Ectodermal cell (in vitro differentiated cells): ENCODE results near the gene MUC16.

Experiments used
- H3K27ac ChIP-seq: 2 replicates; pipeline ENCODE4 v1.7.0; 2013; ENCODE audit warnings: mild to moderate bottlenecking, low read depth, low read length; ENCODE audit not compliant: insufficient read depth, poor library complexity, severe bottlenecking
- H3K27me3 ChIP-seq: 2 replicates; pipeline ENCODE4 v1.7.0; 2013; ENCODE audit warnings: mild to moderate bottlenecking, low read length; ENCODE audit not compliant: insufficient read depth, control insufficient read depth, poor library complexity, severe bottlenecking
- H3K36me3 ChIP-seq: one replicate; pipeline ENCODE4 v1.7.0; 2013; ENCODE audit warnings: low read length; ENCODE audit not compliant: control insufficient read depth, insufficient read depth
- H3K4me1 ChIP-seq: one replicate; pipeline ENCODE4 v1.7.0; 2013; ENCODE audit warnings: low read length; ENCODE audit not compliant: control insufficient read depth, insufficient read depth
- H3K4me3 ChIP-seq: 2 replicates; pipeline ENCODE4 v1.7.0; 2013; ENCODE audit warnings: low read depth, low read length, control low read depth; ENCODE audit not compliant: insufficient read depth
- H3K9me3 ChIP-seq: 2 replicates; pipeline ENCODE4 v1.7.0; 2013; ENCODE audit warnings: mild to moderate bottlenecking, low read length, moderate library complexity; ENCODE audit not compliant: control insufficient read depth
- WGBS, 2 experiments: methylation state at CpG; one replicate each; pipeline ENCODE4 v1.1.7; 2013; ENCODE audit warnings: missing lambda C conversion rate in 2 of 2; 5-methylcytosine and 5-hydroxymethylcytosine counted together

The MUC16 gene

DNA sequence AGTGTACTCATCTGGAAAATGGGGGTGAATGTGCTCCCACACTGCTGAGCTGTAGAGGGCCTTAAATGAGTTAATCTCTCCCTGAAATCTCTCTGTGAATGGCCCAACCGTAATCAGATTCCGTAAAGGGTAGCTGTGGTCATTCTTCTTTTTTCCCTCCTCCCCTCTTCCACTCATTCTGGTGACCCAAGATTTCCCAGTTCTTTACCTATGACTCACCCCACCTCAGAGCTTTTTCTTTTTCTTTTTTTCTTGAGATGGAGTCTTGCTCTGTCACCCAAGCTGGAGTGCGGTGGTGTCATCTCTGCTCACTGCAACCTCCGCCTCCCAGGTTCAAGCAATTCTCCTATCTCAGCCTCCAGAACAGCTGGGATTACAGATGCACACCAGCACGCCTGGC lies 33.3 kb upstream of the MUC16 start:
- 91% methylated on average over 5 of the region's 5 CpGs for WGBS, 2 experiments
- H3K9me3 ChIP-seq, result no peaks in the 10 kb centered on the region
- no peak overlapping the region for H3K27ac ChIP-seq
- H3K27me3 ChIP-seq, result no peaks in the 10 kb centered on the region
- no peak overlapping the region for H3K4me3 ChIP-seq
- H3K36me3 ChIP-seq, result no peaks in the 10 kb centered on the region
- H3K4me1 ChIP-seq, result no peaks in the 10 kb centered on the region

DNA sequence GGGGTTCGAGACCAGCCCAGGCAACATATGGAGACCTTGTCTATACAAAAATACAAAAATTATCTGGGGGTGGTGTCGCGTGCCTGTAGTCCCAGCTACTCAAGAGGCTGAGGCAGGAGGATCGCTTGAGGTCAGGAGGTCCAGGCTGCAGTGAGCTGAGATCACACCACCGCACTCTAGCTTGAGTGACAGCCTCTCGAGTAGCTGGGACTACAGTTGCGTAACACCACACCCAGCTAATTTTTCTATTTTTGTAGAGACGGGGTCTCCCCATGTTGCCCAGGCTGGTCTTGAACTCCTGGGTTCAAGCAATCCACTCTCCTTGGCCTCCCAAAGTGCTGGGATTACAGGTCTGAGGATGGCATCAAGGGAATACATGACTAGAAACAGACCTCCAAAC lies 30.8 kb upstream of the MUC16 start:
- H3K36me3 ChIP-seq, result no peaks in the 10 kb centered on the region
- no peaks in the 10 kb centered on the region for H3K4me1 ChIP-seq
- no peak overlapping the region for H3K27ac ChIP-seq
- no peaks in the 10 kb centered on the region for H3K9me3 ChIP-seq
- H3K4me3 ChIP-seq, result no peak overlapping the region
- 92% methylated on average over 8 of the region's 8 CpGs for WGBS, 2 experiments
- no peaks in the 10 kb centered on the region for H3K27me3 ChIP-seq

DNA sequence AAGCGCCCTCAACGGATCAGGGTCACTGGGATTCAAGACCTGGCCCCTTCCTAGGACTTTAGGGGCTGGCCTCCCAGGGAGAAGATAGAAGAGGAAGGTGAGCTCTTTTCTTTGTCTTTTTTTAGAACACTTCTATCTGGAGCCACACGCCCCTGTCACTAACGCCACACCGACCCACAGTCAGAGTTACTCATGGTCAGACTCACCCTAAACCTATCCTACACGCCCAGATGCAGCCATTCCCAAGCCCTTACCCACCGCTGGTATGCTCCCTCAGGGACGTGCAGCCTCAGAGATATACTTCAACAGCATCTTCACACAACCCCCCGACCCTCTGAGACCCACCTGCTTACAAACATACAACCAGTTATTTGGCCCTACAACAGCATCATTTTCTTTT lies 29.9 kb upstream of the MUC16 start:
- H3K9me3 ChIP-seq, result no peaks in the 10 kb centered on the region
- no peaks in the 10 kb centered on the region for H3K36me3 ChIP-seq
- no peak overlapping the region for H3K4me3 ChIP-seq
- WGBS, 2 experiments, result 79 to 84% methylated on average over 9 of the region's 9 CpGs
- H3K4me1 ChIP-seq, result no peaks in the 10 kb centered on the region
- H3K27me3 ChIP-seq, result no peaks in the 10 kb centered on the region
- no peak overlapping the region for H3K27ac ChIP-seq

DNA sequence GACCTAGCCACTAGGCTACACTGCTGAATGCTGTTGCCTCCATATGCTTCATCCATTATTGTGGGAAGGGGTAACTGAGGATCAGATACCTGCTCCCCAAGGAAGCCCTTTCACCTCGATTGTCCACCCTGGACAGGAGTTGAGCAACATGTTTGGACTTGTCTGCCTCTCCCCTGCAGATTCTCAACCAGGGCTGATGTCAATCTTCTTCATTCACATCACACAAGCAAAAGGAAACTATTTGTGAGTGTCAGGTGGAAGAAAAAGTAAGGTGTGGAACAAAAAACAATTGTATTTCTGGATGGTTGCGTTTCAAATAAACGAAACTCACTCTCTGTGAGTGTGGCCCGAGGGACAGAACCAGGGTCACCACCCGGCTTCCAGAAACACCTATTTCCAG lies 29.5 kb upstream of the MUC16 start:
- no peaks in the 10 kb centered on the region for H3K9me3 ChIP-seq
- no peaks in the 10 kb centered on the region for H3K4me1 ChIP-seq
- H3K36me3 ChIP-seq, result no peaks in the 10 kb centered on the region
- 88 to 92% methylated on average over 5 of the region's 5 CpGs for WGBS, 2 experiments
- H3K4me3 ChIP-seq, result no peak overlapping the region
- no peak overlapping the region for H3K27ac ChIP-seq
- no peaks in the 10 kb centered on the region for H3K27me3 ChIP-seq

DNA sequence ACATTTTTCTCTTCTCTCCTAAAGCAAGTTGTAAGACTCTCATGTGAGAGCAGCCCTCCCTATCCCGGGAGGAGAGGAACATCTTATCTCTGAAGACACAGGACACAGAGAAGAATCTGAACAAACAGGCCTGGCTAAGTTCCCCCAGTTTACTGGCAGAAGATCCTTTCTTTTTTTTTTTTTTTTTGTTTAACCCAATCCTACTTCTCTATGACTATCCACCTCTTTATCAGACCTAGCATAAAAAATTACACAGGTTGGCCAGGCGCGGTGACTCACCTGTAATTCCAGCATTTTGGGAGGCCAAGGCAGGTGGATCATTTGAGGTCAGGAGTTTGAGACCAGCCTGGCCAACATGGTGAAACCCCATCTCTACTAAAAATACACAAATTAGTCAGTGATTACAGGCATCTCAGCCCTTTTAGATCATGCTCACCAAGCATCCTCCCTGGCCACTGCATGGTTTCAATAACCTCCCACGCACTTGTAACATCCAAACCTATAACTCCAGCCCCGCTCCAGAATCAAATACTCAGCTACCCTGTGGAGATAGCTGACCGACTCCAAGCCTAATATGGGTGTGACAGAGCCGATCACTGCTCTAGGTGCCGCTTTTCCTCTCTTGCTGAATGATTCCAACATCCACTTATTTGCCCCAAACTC lies 27.3 kb upstream of the MUC16 start:
- H3K27me3 ChIP-seq, result no peaks in the 10 kb centered on the region
- H3K4me3 ChIP-seq, result no peak overlapping the region
- no peak overlapping the region for H3K27ac ChIP-seq
- 92 to 93% methylated on average over 8 of the region's 8 CpGs for WGBS, 2 experiments
- no peaks in the 10 kb centered on the region for H3K9me3 ChIP-seq
- no peaks in the 10 kb centered on the region for H3K36me3 ChIP-seq
- no peaks in the 10 kb centered on the region for H3K4me1 ChIP-seq

DNA sequence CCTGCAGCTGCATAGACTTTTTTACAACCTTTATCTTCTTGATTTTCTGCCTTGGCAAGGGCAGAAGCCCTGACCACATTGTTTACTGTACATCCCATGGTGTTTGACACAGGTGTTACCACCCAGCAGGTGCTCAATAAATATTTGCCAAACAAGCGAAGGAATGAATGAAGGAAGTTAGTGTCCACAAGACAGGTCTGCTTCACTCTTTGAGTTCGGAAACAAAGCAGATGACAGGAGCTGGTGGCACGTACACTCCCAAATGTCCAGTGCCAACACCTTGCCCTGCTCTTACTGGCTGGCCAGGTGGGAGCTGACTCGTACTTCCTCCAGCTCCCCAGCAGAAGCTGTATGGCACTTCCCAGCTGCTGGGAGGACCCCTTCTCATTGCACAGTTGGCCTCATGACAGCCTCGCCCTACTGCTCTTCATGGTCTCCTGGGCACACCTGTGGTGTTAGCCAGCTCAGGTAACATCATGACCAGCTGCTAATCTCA lies 22.0 kb upstream of the MUC16 start:
- H3K9me3 ChIP-seq, result no peaks in the 10 kb centered on the region
- H3K36me3 ChIP-seq, result no peaks in the 10 kb centered on the region
- 88 to 89% methylated on average over 5 of the region's 5 CpGs for WGBS, 2 experiments
- H3K27ac ChIP-seq, result no peak overlapping the region
- no peak overlapping the region for H3K4me3 ChIP-seq
- H3K27me3 ChIP-seq, result no peaks in the 10 kb centered on the region
- H3K4me1 ChIP-seq, result no peaks in the 10 kb centered on the region

DNA sequence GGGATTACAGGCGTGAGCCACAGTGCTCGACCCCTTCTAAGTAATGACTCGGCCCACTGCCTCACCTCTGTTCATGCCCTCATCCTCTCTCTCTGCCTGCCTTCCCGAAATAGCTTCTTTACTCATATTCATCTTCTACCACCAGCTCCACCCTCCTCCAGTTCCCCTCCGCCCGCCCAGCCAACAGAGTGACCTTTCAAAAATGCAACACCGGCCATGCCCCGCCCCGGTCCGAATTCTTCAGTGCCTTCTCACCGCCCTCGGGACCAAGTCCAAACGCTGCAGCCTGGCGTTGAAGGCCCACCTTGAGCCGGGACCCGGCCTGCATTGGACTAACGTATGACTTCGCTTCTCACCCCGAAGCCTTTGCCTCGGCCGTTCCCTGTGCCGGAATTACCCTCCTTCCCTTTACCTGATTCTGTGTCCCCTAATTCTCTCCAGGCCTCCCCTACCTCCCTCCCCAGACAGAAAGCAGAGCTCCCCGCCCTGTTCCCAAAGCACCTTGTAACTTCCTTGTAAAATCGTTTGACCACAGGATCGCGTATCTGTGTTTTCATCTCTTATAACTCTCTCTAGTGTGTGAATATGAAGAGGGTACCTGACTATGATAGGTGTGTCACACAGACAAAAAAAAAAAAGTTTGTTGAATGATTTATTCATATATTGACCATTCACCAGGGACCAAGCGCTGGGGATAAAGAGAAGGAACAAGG lies 8.1 kb upstream of the MUC16 start:
- Histone ChIP-seq H3K4me3 (no peak overlapping the region), H3K9me3 (no peaks in the 10 kb centered on the region), H3K27ac (no peak overlapping the region), H3K36me3 (no peaks in the 10 kb centered on the region), H3K4me1 (no peaks in the 10 kb centered on the region), H3K27me3 (no peaks in the 10 kb centered on the region)
- 90 to 92% methylated on average over 27 of the region's 27 CpGs for WGBS, 2 experiments

DNA sequence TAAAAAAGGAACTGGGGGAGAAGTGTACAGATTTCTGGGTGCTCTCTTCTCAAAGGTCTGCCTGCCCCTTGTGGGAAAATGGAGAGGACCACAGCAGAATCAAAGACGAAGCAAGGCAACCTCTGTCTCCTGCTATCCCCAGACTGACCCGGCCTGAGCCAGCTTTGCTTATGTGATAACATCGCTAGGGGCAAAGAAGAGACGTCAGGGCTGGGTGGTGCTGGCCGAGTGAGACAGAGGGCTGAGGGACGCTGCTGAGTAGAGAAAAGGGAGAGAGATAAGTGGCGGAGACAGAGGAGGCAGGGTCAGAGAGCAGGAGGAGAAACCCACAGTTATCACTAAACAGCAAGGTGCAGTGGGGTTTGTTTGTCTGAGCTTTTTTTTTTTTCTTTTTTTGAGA lies 4.6 kb upstream of the MUC16 start:
- Histone ChIP-seq H3K27me3 (no peaks in the 10 kb centered on the region), H3K36me3 (no peaks in the 10 kb centered on the region), H3K4me1 (no peaks in the 10 kb centered on the region), H3K27ac (no peak overlapping the region), H3K9me3 (no peaks in the 10 kb centered on the region), H3K4me3 (no peak overlapping the region)
- WGBS, 2 experiments, result 72 to 73% methylated on average over 7 of the region's 7 CpGs

DNA sequence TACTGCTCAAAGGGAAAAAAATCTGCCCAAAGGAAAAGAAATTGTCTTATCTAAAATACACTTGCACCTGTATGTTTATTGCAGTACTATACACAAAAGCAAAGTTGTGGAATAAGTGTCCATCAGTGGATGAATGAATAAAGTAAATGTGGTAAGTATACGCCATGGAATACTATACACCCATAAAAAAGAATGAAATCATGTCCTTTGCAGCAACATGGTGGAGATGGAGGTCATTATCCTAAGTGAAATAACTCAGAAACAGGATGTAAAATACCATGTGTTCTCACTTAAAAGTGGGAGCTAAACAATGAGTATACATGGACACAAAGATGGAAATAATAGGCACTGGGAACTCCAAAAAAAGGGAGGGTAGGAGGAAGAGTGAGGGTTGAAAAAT lies 3.8 kb upstream of the MUC16 start:
- H3K4me3 ChIP-seq, result no peak overlapping the region
- H3K27ac ChIP-seq, result no peak overlapping the region
- no peaks in the 10 kb centered on the region for H3K27me3 ChIP-seq
- 60 to 89% methylated on average over 1 of the region's 1 CpG for WGBS, 2 experiments
- H3K9me3 ChIP-seq, result no peaks in the 10 kb centered on the region
- peaks cover 5% of the 10 kb centered on the region for H3K4me1 ChIP-seq
- no peaks in the 10 kb centered on the region for H3K36me3 ChIP-seq

DNA sequence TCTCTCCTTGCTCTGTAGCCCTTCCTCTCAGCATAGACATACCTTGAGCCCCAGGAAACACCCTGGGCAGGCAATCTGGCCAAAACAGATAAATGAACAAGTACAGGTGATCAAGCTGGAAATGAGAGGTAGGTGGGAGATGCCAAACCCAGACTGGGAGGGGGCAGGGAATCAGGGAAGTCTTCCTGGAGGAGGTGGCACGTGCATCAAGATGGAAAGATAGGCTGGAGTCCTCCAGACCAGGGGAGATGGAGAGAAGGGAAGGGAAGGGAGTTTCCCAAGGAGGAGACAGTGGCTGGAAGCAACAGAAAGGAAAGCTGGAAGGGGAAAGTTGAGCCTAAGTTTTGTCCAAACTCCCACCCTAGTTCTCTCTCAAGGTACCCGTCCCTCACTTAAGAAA lies 1.7 kb upstream of the MUC16 start:
- H3K27ac ChIP-seq, result no peak overlapping the region
- no peaks in the 10 kb centered on the region for H3K27me3 ChIP-seq
- peaks cover 12% of the 10 kb centered on the region for H3K4me1 ChIP-seq
- WGBS, 2 experiments, result 75 to 82% methylated on average over 2 of the region's 2 CpGs
- no peaks in the 10 kb centered on the region for H3K9me3 ChIP-seq
- H3K36me3 ChIP-seq, result no peaks in the 10 kb centered on the region
- no peak overlapping the region for H3K4me3 ChIP-seq
